Stimulated activated CD8-positive, alpha-beta memory T cell treated with anti-CD3 and anti-CD28 coated beads, Interleukin-12 subunit alpha, Interleukin-12 subunit beta, amount 100 ng/mL, for 4 hours (primary cell): ENCODE measurements around the gene SMS.
"Not testable (repeated sequence)": the region's sequence is repeated elsewhere in the genome, so short reads cannot be mapped to it uniquely, and the experiment has no call there.

Source experiments
- DNase-seq: peaks from one replicate; pipeline ENCODE4 v3.0.0-alpha.2; 2020; ENCODE audit warnings: low read depth

SMS gene

DNA sequence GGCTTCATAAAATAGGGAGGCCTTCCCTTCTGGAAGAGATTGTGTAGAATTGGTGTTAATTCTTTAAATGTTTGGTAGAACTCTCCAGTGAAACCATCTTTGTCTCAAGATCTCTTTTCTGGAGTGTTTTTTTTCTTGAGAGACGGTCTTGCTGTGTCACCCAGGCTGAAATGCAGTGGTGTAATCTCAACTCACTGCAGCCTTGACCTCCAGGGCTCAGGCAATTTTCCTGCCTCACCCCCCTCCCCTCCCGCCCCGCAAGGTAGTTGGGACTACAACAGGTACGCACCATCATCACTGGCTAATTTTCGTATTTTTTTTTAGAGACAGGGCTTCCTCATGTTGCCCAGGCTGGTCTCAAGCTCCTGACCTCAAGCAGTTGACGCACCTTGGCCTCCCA lies 12.1 kb downstream of the SMS start:
- DNase-seq, result no peak

DNA sequence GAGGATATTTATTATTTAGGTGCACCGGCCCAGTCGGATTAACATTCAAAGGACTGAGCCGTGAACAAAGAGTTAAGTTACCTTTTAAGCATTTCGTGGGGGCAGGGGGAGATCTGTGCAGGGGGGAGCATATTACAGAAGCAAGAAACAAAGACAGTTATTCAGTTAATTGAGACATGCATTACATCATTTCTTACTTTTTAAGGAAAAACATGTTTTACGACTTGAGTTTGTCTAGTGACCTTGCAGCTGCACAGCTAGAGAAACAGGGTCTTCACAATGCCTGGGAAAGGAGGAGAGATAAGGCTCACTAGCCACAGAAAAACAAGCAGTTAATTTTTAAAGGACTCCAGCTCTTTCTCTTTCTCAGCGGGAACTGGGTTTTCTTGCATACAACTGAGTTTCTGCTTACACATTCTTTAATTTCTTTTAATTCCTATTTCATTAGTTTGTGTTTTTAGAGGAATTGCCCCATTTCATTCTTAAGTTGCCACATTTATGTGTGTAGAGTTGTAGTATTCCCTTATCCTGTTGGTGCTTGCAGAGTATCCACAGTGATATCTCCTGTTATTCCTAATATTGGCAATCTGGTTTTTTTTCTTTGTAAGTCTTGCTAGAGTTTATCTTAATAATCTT lies 12.8 kb downstream of the SMS start:
- not testable (repeated sequence) for DNase-seq

DNA sequence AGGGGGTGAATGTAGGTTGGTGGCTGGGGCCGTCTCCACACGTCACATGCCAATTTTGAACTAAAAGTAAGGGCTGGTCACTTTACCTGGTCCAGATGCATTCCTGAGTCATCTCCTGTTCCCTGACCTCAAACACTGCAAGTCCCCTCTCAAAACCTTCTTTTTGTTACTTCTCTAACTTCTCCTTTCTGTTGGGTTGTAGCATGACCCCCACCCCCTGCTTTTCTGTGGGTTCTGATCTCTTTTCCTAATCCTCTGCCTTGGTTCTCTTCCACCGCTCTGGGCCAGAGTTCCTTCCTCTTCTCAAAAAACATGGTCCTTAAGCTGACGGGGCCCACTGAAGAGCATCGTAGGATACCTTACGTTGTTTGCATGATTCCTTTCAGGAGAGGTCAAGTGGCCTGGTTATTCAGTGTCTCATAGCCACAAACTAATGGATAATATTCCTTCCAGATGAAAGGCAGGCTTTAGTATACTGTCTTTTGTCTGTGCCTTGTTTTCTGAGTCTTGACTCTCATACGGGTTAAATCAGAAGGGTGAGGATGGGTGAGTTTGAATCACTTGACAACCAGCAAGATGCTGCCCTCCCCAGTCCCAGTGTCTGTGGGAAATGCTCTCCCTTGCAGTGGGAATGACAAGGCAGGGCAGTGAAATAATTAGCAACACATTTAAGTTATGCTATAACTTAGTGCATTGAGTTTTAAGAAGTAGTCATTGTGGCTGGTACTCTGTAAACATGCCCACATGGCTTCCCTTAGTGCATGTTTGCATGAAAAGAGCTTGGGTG lies 15.1 kb downstream of the SMS start:
- DNase-seq, result no peak

DNA sequence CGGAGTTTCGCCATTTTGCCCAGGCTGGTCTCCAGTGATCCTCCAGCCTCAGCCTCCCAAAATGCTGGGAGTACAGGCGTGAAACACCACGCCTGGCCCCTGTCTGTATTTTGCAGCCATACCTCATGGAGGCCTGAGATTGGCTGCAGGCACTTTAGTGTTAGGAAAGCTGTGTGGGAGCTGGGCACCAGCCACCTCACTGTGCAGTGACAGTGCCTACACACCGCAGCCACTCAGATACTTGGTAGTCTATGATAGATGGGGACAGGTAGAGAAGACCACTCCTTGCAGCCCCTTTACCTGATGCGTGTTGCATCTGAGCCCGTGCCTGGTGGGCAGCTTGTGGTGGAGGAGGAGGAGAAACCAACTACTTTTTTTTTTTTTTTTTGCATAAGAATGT lies 16.3 kb downstream of the SMS start:
- no peak for DNase-seq

DNA sequence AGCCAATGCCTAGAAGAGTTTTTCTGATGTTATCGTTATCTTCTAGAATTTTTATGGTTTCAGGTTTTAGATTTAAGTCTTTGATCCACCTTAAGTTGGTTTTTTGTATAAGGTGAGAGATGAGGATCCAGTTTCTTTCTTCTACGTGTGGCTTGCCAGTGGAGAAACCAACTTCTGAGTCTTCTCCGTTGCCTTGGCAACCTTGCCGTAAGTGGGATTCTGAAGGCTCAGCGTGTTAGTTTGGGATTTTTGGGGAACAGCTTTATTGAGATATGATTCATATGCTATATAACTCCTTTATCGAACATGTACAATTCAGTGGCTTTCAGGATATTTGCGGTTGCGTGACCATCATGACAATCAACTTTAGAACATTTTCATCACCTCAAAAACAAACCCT lies 17.7 kb downstream of the SMS start:
- no peak for DNase-seq

DNA sequence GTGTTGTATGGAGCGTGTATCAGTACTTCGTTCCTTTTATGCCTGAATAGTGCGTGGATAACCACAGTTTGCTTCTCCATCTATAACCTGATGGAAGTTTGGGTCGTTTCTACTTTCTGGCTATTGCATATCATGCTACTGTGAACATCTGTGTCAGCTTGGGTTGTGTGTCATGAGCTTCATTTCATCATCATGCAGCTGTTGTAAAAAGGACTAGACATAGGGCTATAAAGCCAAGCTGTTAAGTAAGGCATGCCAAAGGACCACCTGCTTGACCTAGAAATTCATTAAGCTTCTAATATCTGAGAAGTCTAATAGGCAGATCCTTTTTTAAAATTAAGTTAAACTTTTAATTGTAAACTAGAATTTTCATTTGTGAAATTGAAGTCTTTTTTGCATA lies 18.4 kb downstream of the SMS start:
- DNase-seq, result no peak

DNA sequence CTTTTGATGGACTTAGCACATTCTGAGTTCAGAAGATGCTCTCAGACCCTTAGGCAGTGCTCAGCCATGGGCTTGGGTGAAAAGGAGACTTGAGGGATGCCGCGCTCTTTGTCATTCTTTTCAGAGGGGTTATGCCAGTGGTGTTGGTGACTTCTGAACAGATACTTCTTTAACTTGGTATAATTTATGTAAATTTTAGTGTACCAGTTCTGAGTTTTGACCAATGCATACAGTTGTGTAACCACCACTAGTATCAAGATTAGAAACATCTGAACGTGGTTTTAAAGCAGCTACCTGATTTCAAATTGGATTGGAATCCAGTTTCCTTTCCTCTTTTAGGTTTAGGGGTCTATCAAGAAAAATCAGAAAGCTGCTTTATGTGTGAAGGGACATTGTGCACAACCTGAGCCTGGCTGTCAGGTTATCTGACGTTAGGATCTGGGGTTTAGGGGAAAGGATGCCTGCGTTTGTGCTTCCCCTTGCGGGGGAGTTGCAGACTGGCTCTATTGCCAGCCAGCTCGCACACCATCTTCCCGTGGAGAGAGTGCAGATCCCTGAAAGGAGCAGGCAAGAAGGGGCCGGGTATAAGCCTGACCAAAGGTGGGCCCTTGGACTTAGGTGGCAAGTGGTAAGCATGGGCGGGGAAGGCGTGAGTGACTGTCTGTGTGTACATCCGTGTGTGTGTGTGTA lies 19.0 kb downstream of the SMS start:
- no peak for DNase-seq

DNA sequence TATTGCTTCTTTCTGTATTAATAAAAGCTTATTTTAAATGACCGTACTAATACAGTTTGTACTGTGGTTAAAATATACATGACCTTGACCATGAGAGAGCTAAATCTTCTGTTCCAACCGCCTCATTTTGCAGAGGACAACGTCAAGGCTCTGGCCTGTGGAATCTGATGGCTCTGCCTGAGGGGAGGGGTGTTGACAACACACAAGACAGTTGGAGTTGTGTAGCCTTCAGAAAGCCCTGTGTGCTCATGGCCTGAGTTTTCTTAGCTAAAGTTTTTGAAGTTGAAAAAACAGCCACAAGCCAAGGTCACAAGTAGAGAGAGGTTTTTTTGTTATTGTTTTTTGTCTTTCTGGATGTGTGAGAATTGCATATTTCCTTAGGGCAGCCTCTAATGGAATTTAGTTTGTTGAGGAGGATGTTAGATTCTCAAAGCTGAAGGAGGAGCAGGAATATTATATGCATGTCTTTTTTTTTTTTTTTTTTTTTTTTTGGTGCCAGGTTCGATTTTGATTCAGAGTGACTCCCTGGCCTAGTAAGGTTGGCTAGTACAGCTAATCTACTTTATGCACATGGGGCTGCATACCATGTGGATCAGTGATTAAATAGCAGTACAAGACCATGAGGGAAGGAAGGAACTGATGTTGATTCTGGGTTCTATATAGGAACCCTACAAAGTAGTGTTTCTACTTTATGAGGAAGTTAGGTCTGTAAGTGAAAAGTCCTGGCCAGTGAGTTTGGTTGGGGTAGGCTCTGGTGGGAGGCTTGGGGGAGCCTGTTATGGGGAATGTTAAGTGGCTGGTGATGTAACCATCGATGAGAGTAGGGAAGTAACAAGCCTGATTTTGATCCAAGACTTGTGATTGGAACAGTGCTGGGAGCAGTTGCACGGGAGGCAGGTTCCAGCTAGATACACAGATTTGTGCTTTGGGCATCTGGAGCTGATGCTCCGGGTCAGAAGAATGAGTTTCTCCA lies 20.3 kb downstream of the SMS start:
- DNase-seq, result no peak

DNA sequence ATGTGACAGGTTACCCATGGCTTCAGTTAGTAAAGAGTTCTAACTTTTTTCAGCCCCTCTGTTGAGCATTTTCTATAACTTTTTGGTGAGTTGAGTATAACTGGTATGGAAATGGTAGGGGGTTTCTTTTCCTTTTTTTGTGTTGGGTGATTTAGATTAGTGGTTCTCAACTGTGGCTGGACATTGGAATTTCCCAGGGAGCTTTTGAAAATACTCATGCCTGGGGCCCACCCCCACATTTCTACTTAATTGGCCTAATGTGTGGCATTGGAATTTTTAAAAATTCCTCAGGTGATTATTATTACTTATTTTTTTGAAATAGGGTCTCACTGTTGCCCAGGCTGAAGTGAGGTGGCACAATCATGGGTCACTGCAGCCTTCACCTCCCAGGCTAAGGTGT lies 21.9 kb downstream of the SMS start:
- no peak for DNase-seq

DNA sequence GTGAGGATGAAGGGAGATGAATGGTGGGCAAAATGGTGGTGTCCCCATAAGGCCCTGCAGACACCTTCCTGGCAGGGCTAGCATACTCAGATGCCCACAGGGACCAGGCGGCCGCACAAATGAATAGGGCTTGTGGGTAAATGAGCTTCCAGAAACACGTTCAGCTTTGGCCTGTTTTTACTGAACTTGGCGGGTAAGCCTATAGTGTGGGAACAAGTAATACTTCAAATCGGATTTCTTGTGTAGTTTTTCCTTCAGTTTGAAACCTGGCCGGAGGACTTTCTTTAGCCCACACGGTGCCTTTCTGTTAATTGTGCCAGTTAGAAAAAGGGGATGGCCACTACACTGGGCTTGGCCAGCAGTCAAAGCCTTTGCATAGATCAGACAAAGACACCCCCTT lies 22.8 kb downstream of the SMS start:
- no peak for DNase-seq

DNA sequence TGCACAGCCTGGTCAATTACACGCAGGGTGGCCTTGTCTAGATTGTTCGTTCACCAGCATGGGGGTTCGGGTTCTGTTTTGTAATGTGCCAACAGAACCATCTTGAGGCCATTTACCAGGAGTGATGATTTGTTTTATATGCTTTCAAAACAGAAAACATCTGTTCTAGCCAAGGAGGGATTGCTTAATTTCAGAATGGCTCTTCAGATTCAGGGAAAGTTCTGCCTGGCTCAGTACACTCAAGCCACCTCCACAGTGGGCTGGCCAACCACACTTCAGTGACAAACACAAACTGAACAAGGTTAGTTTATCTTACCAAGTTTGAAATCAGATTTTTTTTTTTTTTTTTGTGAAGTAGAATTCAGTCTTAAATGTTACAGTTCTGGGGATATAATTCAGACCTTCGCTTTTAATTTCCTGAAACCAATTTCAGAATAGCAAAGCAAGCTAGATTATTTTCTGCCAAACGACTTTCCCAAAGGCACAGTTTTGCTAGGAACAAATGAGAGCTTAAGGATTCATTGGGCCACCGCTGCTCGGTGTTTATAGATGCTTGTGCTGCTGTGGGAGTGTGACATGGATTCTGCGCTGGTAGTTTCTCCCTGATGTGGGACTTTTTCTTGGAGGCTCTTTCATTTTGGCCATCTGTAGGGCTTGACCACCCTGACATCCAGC lies 23.4 kb downstream of the SMS start:
- no peak for DNase-seq

DNA sequence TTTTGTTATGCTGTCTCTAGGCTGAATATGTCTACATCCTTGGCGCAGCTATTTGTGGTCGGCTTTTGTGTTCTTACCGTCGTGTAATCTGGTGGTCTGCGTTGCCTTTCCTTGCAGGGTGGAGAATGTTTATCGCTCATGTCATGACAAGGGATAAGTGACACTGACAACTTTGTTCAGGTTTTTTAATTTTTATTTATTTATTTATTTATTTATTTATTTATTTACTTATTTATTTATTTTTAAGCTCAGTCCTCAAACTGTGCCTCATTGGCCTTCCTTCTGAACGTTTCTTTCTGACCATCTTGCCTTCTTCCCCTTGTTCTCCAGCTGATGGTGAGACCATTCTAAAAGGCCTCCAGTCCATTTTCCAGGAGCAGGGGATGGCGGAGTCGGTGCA lies 26.4 kb downstream of the SMS start:
- DNase-seq, result no peak

DNA sequence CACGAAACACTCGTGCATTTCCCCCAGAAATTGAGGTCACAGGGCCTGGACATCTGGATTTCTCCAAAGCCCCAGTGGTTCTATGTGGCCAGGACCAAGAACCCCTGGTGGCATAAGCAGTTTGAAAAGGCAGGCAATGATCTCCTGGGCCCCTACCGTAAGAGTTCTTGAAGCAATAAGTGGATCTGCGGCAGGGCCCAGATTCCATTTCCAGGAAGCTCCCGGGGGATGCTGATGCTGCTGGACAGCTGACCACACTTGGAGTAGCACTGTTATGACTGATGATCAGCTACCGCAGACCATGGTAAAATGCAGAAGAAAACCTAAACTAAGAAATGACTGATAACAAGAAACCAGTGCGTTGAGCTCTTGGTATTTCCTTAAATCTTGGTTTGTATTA lies 27.8 kb downstream of the SMS start:
- DNase-seq, result no peak

DNA sequence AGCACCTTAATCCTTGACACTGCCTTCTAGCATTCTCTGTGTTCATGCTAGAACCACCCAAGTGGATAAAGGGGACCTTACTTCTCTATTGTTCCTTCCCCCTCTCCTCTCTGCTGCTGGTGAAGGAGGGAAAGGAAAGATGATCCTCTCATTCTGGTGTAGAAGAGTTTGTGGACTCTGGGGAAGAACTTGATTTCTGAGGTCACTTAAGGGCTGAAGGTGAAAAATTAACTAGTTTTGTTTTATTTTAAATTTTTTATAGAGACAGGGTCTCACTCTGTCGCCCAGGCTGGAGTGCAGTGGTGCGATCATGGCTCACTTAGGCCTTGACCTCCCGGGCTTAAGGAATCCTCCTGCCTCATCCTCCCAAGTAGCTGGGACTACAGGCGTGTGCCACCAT lies 29.8 kb downstream of the SMS start:
- DNase-seq, result no peak

DNA sequence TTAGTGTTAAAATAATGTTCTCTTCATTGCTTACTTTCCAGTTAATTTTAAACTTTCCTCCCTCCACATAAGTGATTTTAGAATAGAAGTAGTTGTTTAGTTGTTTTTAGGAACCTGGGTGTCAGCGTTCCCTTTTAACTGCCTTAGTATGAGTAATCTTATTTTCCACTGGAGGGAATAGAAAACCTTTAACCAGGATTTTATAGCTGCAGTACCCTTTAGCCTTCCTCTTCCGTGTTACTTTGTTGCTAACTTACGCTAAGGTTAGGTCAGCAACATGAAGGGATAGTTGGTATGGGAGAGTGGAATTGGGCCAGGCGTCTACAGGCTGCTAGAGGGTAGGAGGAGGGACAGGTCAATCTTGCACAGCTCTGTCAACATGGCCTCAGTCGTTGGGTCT lies 31.5 kb downstream of the SMS start:
- no peak for DNase-seq

DNA sequence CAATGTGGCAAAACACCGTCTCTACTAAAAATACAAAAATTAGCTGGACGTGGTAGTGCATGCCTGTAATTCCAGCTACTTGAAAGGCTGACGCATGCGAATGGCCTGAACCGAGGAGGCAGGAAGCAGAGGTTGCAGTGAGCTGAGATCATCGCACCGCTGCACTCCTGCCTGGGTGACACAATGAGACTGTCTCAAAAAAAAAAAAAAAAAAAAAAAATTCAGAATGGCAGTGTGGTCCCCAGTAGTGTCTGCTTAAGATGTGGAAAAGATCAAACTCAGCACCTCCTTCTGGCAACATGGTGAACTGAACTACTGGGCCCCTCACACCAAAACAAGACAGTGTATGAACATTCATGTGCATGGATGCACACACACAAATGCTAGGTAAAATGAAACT lies 32.2 kb downstream of the SMS start:
- DNase-seq, result peak; percentile 6

DNA sequence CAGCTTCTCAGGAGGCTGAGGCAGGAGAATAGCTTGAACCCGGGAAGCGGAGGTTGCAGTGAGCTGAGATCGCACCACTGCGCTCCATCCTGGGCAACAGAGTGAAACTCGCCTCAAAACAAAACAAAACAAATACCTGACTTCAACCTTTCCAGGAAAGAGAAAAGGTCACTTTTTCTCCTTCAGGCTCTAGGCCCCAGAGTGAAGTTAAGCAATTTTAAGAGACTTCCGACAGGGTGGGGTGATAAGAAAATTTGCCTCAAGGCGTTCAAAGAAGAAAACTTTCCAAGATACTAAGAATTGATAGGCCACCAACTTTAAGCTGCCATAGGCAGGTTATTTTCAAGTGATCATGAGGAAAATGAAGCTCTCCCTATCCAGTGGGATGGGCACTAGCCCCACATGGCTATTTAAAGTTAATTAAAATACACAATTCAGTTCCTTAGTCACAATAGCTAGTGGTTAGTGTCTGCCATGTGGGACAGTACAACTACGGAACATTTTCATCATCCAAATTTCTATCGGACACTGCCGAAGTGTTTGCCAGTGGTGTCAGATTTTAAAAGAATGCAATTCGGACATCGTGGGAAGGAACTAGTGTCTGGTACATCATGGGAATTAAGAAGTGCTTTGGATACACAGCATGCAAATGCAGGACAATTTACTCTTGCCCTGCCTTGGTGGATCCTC lies 33.0 kb downstream of the SMS start:
- DNase-seq, result no peak

DNA sequence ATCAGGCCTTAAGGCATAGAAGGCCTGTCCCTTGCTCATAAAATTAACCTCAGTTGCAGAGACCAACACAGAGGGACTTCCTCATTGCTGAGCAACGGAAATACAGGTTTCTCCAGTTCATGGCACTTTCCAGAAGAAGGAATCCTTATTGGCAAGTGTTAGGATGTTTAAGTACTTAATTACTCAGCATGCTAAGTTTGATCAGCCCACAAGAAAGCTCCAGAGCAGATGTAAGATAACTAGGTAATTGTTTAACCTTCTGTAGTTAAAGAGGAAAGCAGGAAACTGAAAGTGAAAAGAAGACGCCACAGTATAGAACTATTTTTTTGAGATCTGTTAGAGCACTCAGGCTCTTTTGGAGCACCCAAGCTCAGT lies 33.5 kb downstream of the SMS start:
- DNase-seq, result no peak

DNA sequence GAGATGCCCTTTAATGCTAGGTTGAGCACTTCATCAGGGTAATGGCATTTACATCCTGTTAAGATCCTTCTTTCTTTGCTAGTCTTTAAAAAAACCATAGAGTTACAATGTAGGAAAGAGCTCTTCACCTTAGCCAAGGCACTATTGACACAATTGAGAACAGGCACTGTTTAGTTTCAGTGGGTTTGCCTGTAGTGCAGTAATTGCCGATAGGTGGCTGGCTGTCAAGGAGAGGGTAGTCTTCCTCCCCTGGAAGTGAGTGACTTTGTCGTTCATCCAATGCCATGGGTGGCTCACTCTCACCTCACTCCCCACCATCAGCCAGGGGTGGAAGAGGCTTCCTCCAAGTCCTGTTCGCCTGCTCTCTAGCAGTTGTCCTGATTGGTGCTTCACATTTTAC lies 34.7 kb downstream of the SMS start:
- no peak for DNase-seq

DNA sequence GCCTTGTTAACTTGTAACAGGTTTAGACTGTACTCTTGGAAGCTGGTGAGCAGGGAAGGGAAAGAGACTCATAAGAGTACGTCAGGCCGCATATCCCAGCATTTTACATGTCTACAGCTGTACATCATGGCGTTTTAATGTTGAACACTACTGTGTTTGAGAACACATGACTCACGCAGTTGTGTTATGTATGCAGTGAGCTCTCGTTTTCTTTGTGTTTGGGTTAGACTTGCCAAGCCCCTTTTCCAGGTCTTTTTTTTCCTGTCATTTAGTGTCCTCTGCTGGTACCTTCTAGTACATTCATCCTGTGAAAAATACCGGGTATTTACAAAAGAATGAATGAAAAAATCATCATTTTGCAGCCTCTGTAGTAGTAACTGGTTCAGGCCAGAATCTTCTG lies 35.3 kb downstream of the SMS start:
- no peak for DNase-seq

DNA sequence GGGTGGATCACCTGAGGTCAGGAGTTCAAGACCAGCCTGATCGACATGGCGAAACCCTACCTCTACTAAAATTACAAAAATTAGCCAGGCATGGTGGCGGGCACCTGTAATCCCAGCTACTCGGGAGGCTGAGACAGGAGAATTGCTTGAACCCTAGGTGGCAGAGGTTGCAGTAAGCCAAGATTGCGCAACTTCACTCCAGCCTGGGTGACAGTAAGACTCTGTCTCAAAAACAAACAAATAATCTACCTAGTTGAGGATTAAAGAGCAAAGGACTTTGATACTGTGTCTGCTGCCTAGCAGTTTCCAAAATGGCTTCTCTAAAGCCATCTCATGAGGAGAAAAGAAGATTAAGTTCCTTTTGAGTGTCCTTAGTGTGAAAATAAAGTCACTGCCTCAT lies 37.8 kb downstream of the SMS start:
- no peak for DNase-seq
